ENCODE data around the gene APC. TPM values are rescaled to one million over a fixed set of nuclear protein-coding genes. Genes with fewer than 3 reads are reported as not detected.

The APC gene
- 33.7 TPM for total RNA-seq (2021; ENCODE audit: unreplicated experiment)
- polyA plus RNA-seq (2012; ENCODE audit: insufficient read length): 9.1 TPM
- Bru-seq, nascent RNA: percentile 79 among the genes with signal in this experiment
- percentile 80 among the genes with signal in this experiment for BruChase-seq, experiment 1, labeled RNA remaining after a 2-hour chase
- percentile 75 among the genes with signal in this experiment for BruChase-seq, experiment 2, labeled RNA remaining after a 6-hour chase
- long read RNA-seq, partial matches to known transcripts: 4 of 14 reads
- long read RNA-seq, other reads (novel, unspliced or antisense): 10 of 14 reads

GRCh38 chr5:112737463-112738190 lies at the start of gene APC:
Gene APC (plus strand): TSS chr5:112737885. CDS start chr5:112754891, 17,006 bp downstream.
- ChIA-PET POLR2A (no interaction called here), CTCF (no interaction called here)
- Histone ChIP-seq H3K36me3 (ENCODE audit: control insufficient read depth, insufficient read depth, low read length) (no peaks in the 10 kb centered on the region), H3K9me3 (ENCODE audit: control insufficient read depth, insufficient read depth, low read depth, low read length) (no peaks in the 10 kb centered on the region), H3K4me3 (ENCODE audit: low read depth in 2 of 2, low read length in 2 of 2) (peak within 1 kb of the TSS in 1 of 2 experiments; percentile 34; a peak in 1 of 4 replicates), H3K27ac (ENCODE audit: low read length) (no peak within 1 kb of the TSS), H3K4me1 (ENCODE audit: control insufficient read depth, insufficient read depth, low read length) (no peaks in the 10 kb centered on the region; the same call in 1 of the 2 replicates), H3K27me3 (ENCODE audit: control insufficient read depth, insufficient read depth, low read length) (no peaks in the 10 kb centered on the region)
- TF ChIP-seq POLR2AphosphoS5 (IDR thresholded peaks at IDR 0.05; ENCODE audit: low read depth, low read length) (no peak), REST (IDR thresholded peaks at IDR 0.05; ENCODE audit: insufficient read depth in 1 of 2, low read depth in 2 of 2, low read length in 1 of 2) (no peak), CTCF (IDR thresholded peaks at IDR 0.05) (no peak), TCF7L2 (IDR thresholded peaks at IDR 0.05; ENCODE audit: low read depth, low read length) (no peak), SIN3A (IDR thresholded peaks at IDR 0.05; ENCODE audit: borderline replicate concordance, insufficient read depth, low read depth, low read length) (no peak)
- in situ Hi-C loops (cut with HindIII; ENCODE audit: low pct_unique_long_range_greater_than_20kb, low sequenced_read_pairs): no loop called here
- no peak for DNase-seq (ENCODE audit: low read depth, low spot score)
- intact Hi-C loops (cut with micrococcal nuclease; ENCODE audit: unreplicated experiment): no loop called here
- no peak; the same call in 1 of the 2 replicates for ATAC-seq
- BruUV-seq (replicated peaks): no TSS peak

- TF ChIP-seq REST (IDR thresholded peaks at IDR 0.05; ENCODE audit: insufficient read depth in 1 of 2, low read depth in 2 of 2, low read length in 1 of 2) (no peak), POLR2AphosphoS5 (IDR thresholded peaks at IDR 0.05; ENCODE audit: low read depth, low read length) (no peak), CTCF (IDR thresholded peaks at IDR 0.05) (no peak), TCF7L2 (IDR thresholded peaks at IDR 0.05; ENCODE audit: low read depth, low read length) (no peak), SIN3A (IDR thresholded peaks at IDR 0.05; ENCODE audit: borderline replicate concordance, insufficient read depth, low read depth, low read length) (no peak)
- no peaks in the 10 kb centered on the region for H3K36me3 ChIP-seq (ENCODE audit: control insufficient read depth, insufficient read depth, low read length)
- H3K27ac ChIP-seq (ENCODE audit: low read length): no peak overlapping the region
- in situ Hi-C loops (cut with HindIII; ENCODE audit: low pct_unique_long_range_greater_than_20kb, low sequenced_read_pairs): no loop called here
- H3K4me1 ChIP-seq (ENCODE audit: control insufficient read depth, insufficient read depth, low read length): no peaks in the 10 kb centered on the region
- no peak overlapping the region for H3K4me3 ChIP-seq (ENCODE audit: low read depth in 2 of 2, low read length in 2 of 2)
- no peaks in the 10 kb centered on the region for H3K9me3 ChIP-seq (ENCODE audit: control insufficient read depth, insufficient read depth, low read depth, low read length)
- H3K27me3 ChIP-seq (ENCODE audit: control insufficient read depth, insufficient read depth, low read length): peaks cover 11% of the 10 kb centered on the region
- BruUV-seq (replicated peaks): no TSS peak
- POLR2A ChIA-PET: no interaction called here
- CTCF ChIA-PET: interaction anchor here (0.6 kb wide), 1 partner anchor 68 kb away, joined by 3 read pairs; no protein-coding TSS in a partner anchor
- intact Hi-C loops (cut with micrococcal nuclease; ENCODE audit: unreplicated experiment): no loop called here
- ATAC-seq (no peak), DNase-seq (ENCODE audit: low read depth, low spot score) (no peak)
Observed at GRCh38 chr5:112689155-112689909, 48.4 kb upstream of the APC start.
